SJSA1 (cell line): ENCODE data around the gene PLEKHA7. TPM values are rescaled to one million over a fixed set of nuclear protein-coding genes. Genes with fewer than 3 reads are reported as not detected.
A peak's percentile ranks its signal among the peaks of the same experiment; 100 is the strongest.

Source experiments
- DNase-seq, 2 experiments: peaks; one replicate each; pipeline ENCODE4 v3.0.0-alpha.2; 2015 to 2020; ENCODE audit warnings: low spot score in 2 of 2, low read depth in 1 of 2
- H3K27ac ChIP-seq: fragments of 250-450 bp; sonication (Bioruptor Pico); 2 replicates; pipeline ENCODE4 v1.5.1; 2020; ENCODE audit warnings: mild to moderate bottlenecking, moderate library complexity
- H3K27me3 ChIP-seq: fragments of 250-450 bp; sonication (Bioruptor Pico); replicated peaks from 2 replicates; pipeline ENCODE4 v1.5.1; 2020; ENCODE audit warnings: mild to moderate bottlenecking, moderate library complexity
- H3K36me3 ChIP-seq: fragments of 250-450 bp; sonication (Bioruptor Pico); 2 replicates; pipeline ENCODE4 v1.5.1; 2020; ENCODE audit warnings: mild to moderate bottlenecking
- H3K4me1 ChIP-seq: fragments of 250-450 bp; sonication (Bioruptor Pico); replicated peaks from 2 replicates; pipeline ENCODE4 v1.6.1; 2021; ENCODE audit warnings: mild to moderate bottlenecking
- H3K4me3 ChIP-seq: fragments of 250-450 bp; sonication (Bioruptor Pico); 2 replicates; pipeline ENCODE4 v1.5.1; 2020; ENCODE audit warnings: mild to moderate bottlenecking
- H3K9me3 ChIP-seq: fragments of 250-450 bp; sonication (Bioruptor Pico); replicated peaks from 2 replicates; pipeline ENCODE4 v1.5.1; 2020; ENCODE audit warnings: mild to moderate bottlenecking
- total RNA-seq: library from RNA; depleted of rRNA; stranded (reverse); fragments of >200 nt; shearing (Covaris generic); gene quantifications from 2 replicates; pipeline ENCODE4 v1.2.3, GENCODE V29; 2014

The PLEKHA7 gene
- total RNA-seq, 1 experiment from 2014 or later, result not detected

DNA sequence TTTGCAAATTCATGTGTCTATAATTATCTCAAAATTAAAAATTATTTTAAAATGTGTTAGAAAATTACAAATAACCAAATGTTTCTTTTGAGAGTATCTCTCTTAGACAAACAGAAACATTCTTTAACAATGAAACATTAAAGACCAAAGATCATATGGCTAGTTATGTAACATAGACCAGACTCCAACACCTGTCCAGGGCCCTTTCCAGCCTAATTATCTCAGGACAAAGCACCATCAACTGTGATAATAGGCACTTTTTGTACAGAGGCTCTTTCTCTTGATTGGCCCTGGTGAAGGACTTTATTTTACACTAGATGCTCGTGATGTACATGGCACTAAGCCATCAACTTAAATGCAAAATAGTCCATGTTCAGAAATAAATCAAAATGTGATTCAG lies 5.0 kb upstream of the PLEKHA7 start:
- H3K4me1 ChIP-seq, result 0 out of 2 replicates have a peak, but pooled peaks cover 3% of the 10 kb centered on the region
- no peak overlapping the region for H3K27ac ChIP-seq
- peak in 1 of 2 experiments; percentile 8 for DNase-seq
- no peak overlapping the region for H3K4me3 ChIP-seq
- H3K36me3 ChIP-seq, result no peaks in the 10 kb centered on the region
- peaks cover 33% of the 10 kb centered on the region for H3K27me3 ChIP-seq
- no peaks in the 10 kb centered on the region for H3K9me3 ChIP-seq

DNA sequence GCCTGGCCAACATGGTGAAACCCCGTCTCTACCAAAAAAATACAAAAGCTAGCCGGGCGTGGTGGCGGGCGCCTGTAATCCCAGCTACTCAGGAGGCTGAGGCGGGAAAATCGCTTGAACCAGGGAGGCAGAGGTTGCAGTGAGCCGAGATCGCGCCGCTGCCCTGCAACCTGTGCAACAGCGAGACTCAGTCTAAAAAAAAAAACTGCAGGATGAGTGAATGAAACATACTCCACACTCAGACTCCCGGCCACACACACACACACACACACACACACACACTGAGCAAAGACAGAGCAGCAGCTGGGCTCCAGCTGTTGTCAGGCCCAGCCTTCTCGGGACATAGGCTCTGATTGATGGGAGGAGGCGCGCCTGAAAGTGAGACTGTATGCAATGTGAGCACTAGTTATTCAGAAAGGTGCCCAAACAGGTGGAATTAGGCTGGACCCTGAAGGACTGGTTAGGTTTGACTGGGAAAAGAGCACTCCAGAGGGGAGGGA lies 1.5 kb upstream of the PLEKHA7 start:
- no peak overlapping the region for H3K4me3 ChIP-seq
- no peaks in the 10 kb centered on the region for H3K36me3 ChIP-seq
- peaks cover 65% of the 10 kb centered on the region for H3K27me3 ChIP-seq
- H3K9me3 ChIP-seq, result 0 out of 2 replicates have a peak, but pooled peaks cover 2% of the 10 kb centered on the region
- peak in 1 of 2 experiments; percentile 25 for DNase-seq
- H3K4me1 ChIP-seq, result peaks cover 17% of the 10 kb centered on the region
- H3K27ac ChIP-seq, result no peak overlapping the region

DNA sequence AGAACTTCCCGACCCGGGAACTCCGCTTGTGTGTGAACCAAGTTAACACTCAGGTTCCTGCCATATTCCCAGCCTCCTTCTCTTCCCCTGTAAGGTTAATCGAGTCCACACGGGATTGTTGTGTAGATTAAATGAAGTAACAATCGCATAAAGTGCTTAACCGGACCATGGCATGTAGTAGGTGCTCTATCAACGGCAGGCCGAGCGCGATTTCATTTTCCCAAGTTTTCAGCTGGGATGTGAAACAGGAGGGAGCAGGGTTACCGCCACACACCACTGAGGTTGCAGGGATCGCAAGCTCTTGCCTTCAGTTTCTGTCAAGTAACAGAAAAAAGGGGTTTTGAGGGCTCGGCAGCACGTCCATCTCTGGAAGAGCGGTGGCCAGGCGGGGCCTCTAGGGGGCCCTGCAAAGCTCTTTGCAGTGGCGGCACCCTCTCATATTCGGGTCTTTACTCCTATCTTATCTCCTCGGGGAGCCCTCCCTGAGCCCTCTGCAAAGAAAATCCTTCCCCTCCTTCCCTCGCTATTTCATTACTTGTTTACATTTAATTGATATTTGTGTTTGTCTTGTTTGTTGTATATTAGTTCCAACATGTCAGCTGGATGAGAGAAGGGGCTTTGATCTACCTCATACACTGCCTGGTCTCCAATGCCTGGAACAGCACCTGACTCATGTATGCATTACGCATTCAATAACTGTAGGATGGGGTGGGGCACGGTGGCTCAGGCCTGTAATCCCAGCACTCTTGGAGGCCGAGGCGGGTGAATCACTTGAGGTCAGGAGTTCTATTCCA lies 816 bp upstream of the PLEKHA7 start:
- no peaks in the 10 kb centered on the region for H3K36me3 ChIP-seq
- H3K27ac ChIP-seq, result no peak overlapping the region
- DNase-seq, result no peak
- H3K9me3 ChIP-seq, result 0 out of 2 replicates have a peak, but pooled peaks cover 2% of the 10 kb centered on the region
- H3K4me3 ChIP-seq, result no peak overlapping the region
- H3K27me3 ChIP-seq, result peaks cover 69% of the 10 kb centered on the region
- H3K4me1 ChIP-seq, result peaks cover 17% of the 10 kb centered on the region

- Histone ChIP-seq H3K27ac (no peak overlapping the region), H3K27me3 (peaks cover 77% of the 10 kb centered on the region), H3K4me1 (peaks cover 17% of the 10 kb centered on the region), H3K4me3 (no peak overlapping the region), H3K9me3 (0 out of 2 replicates have a peak, but pooled peaks cover 2% of the 10 kb centered on the region), H3K36me3 (no peaks in the 10 kb centered on the region)
- no peak for DNase-seq
These were observed 480 bp downstream of the PLEKHA7 start for GRCh38 chr11:17013548-17014320.

DNA sequence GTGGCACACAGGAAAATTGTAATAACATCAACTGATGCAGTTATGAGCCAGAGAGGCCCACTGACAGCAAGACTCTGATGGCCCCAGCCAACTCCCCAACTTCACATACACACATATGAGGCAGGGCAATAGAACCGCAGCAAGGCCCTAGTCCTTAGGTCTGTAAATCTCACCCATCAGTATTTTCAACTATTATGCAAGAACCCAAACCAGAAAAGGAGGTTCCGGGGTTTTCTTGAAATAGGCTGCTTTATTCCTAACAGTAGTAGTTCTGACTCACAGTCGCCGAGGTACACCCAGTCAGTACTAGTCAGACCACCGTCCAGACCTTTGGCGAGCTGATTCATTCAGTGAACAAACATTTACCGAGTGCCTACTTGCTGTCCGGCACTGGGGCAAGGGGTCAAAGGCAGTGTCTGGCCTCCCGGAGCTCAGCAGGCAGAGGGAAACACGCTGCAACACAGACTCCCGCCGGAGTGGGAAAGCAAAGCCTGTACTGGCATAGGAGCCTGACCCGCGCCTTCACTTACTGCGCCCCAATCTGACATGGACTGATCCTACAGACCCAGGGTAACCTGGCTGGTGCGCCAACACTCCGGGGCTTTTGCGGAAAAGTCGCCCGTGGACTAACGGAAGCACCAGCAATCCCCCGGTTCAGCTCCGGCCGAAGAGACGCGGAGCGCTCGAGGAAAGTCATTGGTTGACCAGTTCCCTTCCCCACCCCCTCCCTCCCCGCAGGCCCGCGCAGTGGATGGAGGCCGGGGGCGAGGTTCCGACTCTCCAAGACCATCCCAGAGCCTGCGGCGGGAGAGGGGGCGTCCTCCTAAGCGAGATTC lies 1.3 kb downstream of the PLEKHA7 start:
- Histone ChIP-seq H3K4me1 (peaks cover 17% of the 10 kb centered on the region), H3K36me3 (no peaks in the 10 kb centered on the region), H3K4me3 (no peak overlapping the region), H3K9me3 (peaks cover 2% of the 10 kb centered on the region; the same call in 1 of the 2 replicates), H3K27ac (no peak overlapping the region), H3K27me3 (peaks cover 74% of the 10 kb centered on the region)
- DNase-seq, result no peak

DNA sequence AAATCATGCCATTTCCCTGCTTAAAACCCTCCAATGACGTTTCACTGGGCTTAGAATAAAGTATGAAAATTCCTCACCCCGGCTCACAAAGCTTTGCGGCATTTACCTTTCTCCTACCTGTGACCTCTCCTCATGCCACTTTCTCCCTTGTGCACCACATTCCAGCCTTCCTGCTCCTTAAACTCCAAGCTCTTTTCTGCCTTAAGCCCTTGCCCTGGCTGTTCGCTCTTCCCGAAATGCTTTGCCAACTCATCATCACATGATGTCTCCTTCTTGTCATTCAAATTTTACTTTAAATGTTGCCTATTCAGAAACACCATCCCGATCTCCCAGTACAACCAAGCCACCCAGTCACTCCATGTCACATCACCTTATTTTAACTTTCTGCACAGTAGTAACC lies 2.0 kb downstream of the PLEKHA7 start:
- DNase-seq, result no peak
- Histone ChIP-seq H3K4me1 (peaks cover 17% of the 10 kb centered on the region), H3K4me3 (no peak overlapping the region), H3K27me3 (peaks cover 68% of the 10 kb centered on the region), H3K27ac (no peak overlapping the region), H3K9me3 (peaks cover 2% of the 10 kb centered on the region; the same call in 1 of the 2 replicates), H3K36me3 (no peaks in the 10 kb centered on the region)

GRCh38 chr11:17010851-17011420 lies 3.3 kb downstream of the PLEKHA7 start:
- Histone ChIP-seq H3K27me3 (peaks cover 57% of the 10 kb centered on the region), H3K4me1 (peaks cover 17% of the 10 kb centered on the region), H3K9me3 (peaks cover 2% of the 10 kb centered on the region; the same call in 1 of the 2 replicates), H3K27ac (no peak overlapping the region), H3K4me3 (no peak overlapping the region), H3K36me3 (no peaks in the 10 kb centered on the region)
- no peak for DNase-seq

- DNase-seq, result no peak
- Histone ChIP-seq H3K36me3 (no peaks in the 10 kb centered on the region), H3K9me3 (peaks cover 7% of the 10 kb centered on the region), H3K27ac (no peak overlapping the region), H3K4me3 (no peak overlapping the region), H3K4me1 (peaks cover 6% of the 10 kb centered on the region), H3K27me3 (peaks cover 40% of the 10 kb centered on the region)
These were observed 6.1 kb downstream of the PLEKHA7 start for GRCh38 chr11:17008099-17008498.

GRCh38 chr11:17005646-17006045 lies 8.6 kb downstream of the PLEKHA7 start:
- DNase-seq, result no peak
- Histone ChIP-seq H3K9me3 (peaks cover 7% of the 10 kb centered on the region), H3K4me3 (no peak overlapping the region), H3K27ac (no peak overlapping the region), H3K36me3 (no peaks in the 10 kb centered on the region), H3K27me3 (peaks cover 16% of the 10 kb centered on the region), H3K4me1 (no peaks in the 10 kb centered on the region)

- Histone ChIP-seq H3K27ac (no peak overlapping the region), H3K4me3 (no peak overlapping the region), H3K9me3 (peaks cover 7% of the 10 kb centered on the region), H3K27me3 (peaks cover 9% of the 10 kb centered on the region), H3K4me1 (no peaks in the 10 kb centered on the region), H3K36me3 (no peaks in the 10 kb centered on the region)
- no peak for DNase-seq
These were observed 9.6 kb downstream of the PLEKHA7 start for GRCh38 chr11:17004486-17005148.

GRCh38 chr11:17003426-17003825 lies 10.8 kb downstream of the PLEKHA7 start:
- Histone ChIP-seq H3K9me3 (peaks cover 7% of the 10 kb centered on the region), H3K27me3 (peaks cover 5% of the 10 kb centered on the region; the same call in 1 of the 2 replicates), H3K4me1 (no peaks in the 10 kb centered on the region), H3K27ac (no peak overlapping the region), H3K4me3 (no peak overlapping the region), H3K36me3 (no peaks in the 10 kb centered on the region)
- DNase-seq, result no peak

DNA sequence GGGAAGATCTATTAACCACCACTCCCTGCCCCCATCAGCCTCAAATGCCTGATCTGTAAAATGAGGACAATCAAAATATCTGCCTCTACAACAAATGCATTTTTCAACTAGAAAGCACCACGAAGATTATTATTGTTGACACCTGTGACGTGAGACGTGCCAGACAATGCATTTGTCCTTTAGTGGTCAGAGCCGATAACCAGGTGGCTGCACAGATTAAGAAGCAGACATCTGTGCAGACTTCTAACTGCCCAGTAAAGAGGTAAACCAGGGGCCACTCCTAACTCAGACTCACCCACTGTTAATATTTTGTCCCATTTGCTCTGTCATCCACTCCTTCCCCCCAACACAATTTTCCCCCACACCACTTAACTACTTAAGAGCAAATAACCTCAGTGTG lies 11.7 kb downstream of the PLEKHA7 start:
- no peak overlapping the region for H3K27ac ChIP-seq
- no peak overlapping the region for H3K4me3 ChIP-seq
- no peaks in the 10 kb centered on the region for H3K4me1 ChIP-seq
- no peaks in the 10 kb centered on the region for H3K36me3 ChIP-seq
- peaks cover 7% of the 10 kb centered on the region for H3K9me3 ChIP-seq
- DNase-seq, result no peak
- H3K27me3 ChIP-seq, result peaks cover 5% of the 10 kb centered on the region; the same call in 1 of the 2 replicates
